Endodermal cell (in vitro differentiated cells): ENCODE results near the gene TSEN54. TPM values are rescaled to one million over a fixed set of nuclear protein-coding genes. Genes with fewer than 3 reads are reported as not detected.

Source experiments
- DNase-seq: peaks from one replicate; pipeline ENCODE4 v3.0.0-alpha.2; 2017
- H3K27ac ChIP-seq: 2 replicates; pipeline ENCODE4 v1.5.1; 2013; ENCODE audit warnings: mild to moderate bottlenecking, low read depth, low read length, moderate library complexity
- H3K27me3 ChIP-seq: 2 replicates; pipeline ENCODE4 v1.6.1; 2013; ENCODE audit warnings: mild to moderate bottlenecking, low read length, moderate library complexity; ENCODE audit not compliant: insufficient read depth, control insufficient read depth, poor library complexity, severe bottlenecking
- H3K36me3 ChIP-seq: 2 replicates; pipeline ENCODE4 v1.7.0; 2013; ENCODE audit warnings: mild to moderate bottlenecking, low read length, moderate library complexity; ENCODE audit not compliant: control insufficient read depth, insufficient read depth
- H3K4me1 ChIP-seq: one replicate; pipeline ENCODE4 v1.7.0; 2013; ENCODE audit warnings: low read length; ENCODE audit not compliant: control insufficient read depth, insufficient read depth
- H3K4me3 ChIP-seq: 2 replicates; pipeline ENCODE4 v1.5.1; 2013; ENCODE audit warnings: mild to moderate bottlenecking, low read length, moderate library complexity
- H3K9ac ChIP-seq: 2 replicates; pipeline ENCODE4 v1.6.1; 2013; ENCODE audit warnings: mild to moderate bottlenecking, low read length, moderate library complexity; ENCODE audit not compliant: poor library complexity, severe bottlenecking; ENCODE audit errors: extremely low read depth
- H3K9me3 ChIP-seq: 2 replicates; pipeline ENCODE4 v1.6.1; 2013; ENCODE audit warnings: mild to moderate bottlenecking, low read length, moderate library complexity; ENCODE audit not compliant: control insufficient read depth
- H3K27ac Mint-ChIP-seq: 2 replicates; pipeline ENCODE4 v1.8.0; 2020; ENCODE audit warnings: mixed read lengths
- H3K27me3 Mint-ChIP-seq: 2 replicates; pipeline ENCODE4 v1.8.0; 2021; ENCODE audit warnings: mild to moderate bottlenecking, mixed read lengths; ENCODE audit not compliant: insufficient read depth
- H3K36me3 Mint-ChIP-seq: 2 replicates; pipeline ENCODE4 v1.8.0; 2020; ENCODE audit warnings: low read depth, mixed read lengths
- H3K4me1 Mint-ChIP-seq: 2 replicates; pipeline ENCODE4 v1.8.0; 2020; ENCODE audit warnings: mixed read lengths
- H3K4me3 Mint-ChIP-seq: 2 replicates; pipeline ENCODE4 v1.8.0; 2020; ENCODE audit warnings: mild to moderate bottlenecking, moderate library complexity, mixed read lengths
- H3K9me3 Mint-ChIP-seq: 2 replicates; pipeline ENCODE4 v1.8.0; 2020; ENCODE audit warnings: mild to moderate bottlenecking, mixed read lengths
- WGBS, 2 experiments: methylation state at CpG; one replicate each; pipeline versions ENCODE4 v1.1.5 to v1.1.7; 2013; ENCODE audit warnings: missing lambda C conversion rate in 2 of 2, mixed read lengths in 1 of 2; ENCODE audit not compliant: insufficient coverage in 1 of 2, insufficient read length in 1 of 2; 5-methylcytosine and 5-hydroxymethylcytosine counted together
- total RNA-seq, 2 donors: library from RNA; stranded (reverse); fragmentation: NEBNext Ultra II Directional in 1 of 2; extraction: Animal tissue kit (Norgen Biotek cat#: 25700) in 1 of 2; gene quantifications; 2 replicates in 1 of 2; 3 replicates in 1 of 2; pipeline ENCODE4 v1.2.1, GENCODE V29; 2021
- TF ChIP-seq, protein P1 (sequence below): fragments of 200-600 bp; sonication (generic); conservative IDR thresholded peaks from 2 replicates; pipeline ENCODE4 v1.5.0; 2021; ENCODE audit warnings: antibody characterized with exemption, mild to moderate bottlenecking

TSEN54 gene
- total RNA-seq, 2 donors from 2014 or later, result 37.7 to 39.1 TPM

DNA sequence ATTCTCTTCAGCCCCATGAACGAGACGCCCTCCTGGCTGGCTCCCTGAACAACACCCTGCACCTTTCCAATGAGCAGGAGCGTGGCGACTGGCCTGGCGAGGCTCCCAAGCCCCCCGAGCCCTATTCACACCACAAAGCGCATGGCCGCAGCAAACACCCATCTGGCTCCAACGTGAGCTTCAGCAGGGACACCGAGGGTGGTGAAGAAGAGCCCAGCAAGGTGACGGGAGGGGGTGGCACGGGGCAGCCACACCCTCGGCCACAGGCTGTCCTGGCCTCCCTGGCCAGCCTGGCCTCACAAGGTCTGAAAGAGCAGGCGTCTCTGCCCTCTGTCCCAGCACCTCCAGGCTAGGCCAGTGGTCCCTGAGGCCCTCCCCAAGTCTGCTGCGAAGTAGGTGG is 24.6 kb upstream of the TSEN54 start:
- H3K36me3 Mint-ChIP-seq, result peaks cover 17% of the 10 kb centered on the region
- TF ChIP-seq, protein P1, sequence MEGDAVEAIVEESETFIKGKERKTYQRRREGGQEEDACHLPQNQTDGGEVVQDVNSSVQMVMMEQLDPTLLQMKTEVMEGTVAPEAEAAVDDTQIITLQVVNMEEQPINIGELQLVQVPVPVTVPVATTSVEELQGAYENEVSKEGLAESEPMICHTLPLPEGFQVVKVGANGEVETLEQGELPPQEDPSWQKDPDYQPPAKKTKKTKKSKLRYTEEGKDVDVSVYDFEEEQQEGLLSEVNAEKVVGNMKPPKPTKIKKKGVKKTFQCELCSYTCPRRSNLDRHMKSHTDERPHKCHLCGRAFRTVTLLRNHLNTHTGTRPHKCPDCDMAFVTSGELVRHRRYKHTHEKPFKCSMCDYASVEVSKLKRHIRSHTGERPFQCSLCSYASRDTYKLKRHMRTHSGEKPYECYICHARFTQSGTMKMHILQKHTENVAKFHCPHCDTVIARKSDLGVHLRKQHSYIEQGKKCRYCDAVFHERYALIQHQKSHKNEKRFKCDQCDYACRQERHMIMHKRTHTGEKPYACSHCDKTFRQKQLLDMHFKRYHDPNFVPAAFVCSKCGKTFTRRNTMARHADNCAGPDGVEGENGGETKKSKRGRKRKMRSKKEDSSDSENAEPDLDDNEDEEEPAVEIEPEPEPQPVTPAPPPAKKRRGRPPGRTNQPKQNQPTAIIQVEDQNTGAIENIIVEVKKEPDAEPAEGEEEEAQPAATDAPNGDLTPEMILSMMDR, result no peak
- peaks cover 9% of the 10 kb centered on the region for H3K27me3 Mint-ChIP-seq
- Histone ChIP-seq H3K9me3 (no peaks in the 10 kb centered on the region), H3K27me3 (no peaks in the 10 kb centered on the region), H3K27ac (no peak overlapping the region), H3K4me1 (no peaks in the 10 kb centered on the region), H3K36me3 (peaks cover 8% of the 10 kb centered on the region), H3K4me3 (no peak overlapping the region), H3K9ac (no peak overlapping the region)
- no peaks in the 10 kb centered on the region for H3K9me3 Mint-ChIP-seq
- 92 to 100% methylated on average over 5 to 15 of the region's 15 CpGs for WGBS, 2 experiments
- no peak overlapping the region for H3K27ac Mint-ChIP-seq
- no peak overlapping the region for H3K4me3 Mint-ChIP-seq
- H3K4me1 Mint-ChIP-seq, result peaks cover 5% of the 10 kb centered on the region
- no peak for DNase-seq

DNA sequence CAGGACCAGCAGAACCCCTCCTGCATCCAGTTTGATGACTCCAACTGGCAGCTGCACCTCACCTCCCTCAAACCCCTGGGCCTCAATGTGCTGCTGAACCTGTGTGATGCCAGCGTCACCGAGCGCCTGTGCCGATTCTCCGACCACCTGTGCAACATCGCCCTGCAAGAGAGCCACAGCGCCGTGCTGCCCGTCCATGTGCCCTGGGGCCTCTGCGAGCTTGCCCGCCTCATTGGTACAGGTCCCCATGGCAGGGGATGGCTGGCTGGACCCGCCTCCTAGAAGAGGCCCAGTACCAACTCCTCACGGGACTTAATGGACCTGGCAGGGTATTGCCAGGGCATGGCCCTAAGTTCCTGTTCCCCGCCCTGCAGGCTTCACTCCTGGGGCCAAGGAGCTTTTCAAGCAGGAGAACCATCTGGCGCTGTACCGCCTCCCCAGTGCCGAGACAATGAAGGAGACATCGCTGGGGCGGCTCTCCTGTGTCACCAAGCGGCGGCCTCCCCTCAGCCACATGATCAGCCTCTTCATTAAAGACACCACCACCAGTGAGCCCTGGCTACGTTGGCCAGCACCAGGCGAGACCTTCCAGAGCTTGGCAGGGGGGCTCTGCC is 23.7 kb upstream of the TSEN54 start:
- H3K4me1 Mint-ChIP-seq, result no peaks in the 10 kb centered on the region
- Histone ChIP-seq H3K9ac (no peak overlapping the region), H3K9me3 (no peaks in the 10 kb centered on the region), H3K27me3 (no peaks in the 10 kb centered on the region), H3K4me1 (no peaks in the 10 kb centered on the region), H3K4me3 (no peak overlapping the region), H3K27ac (no peak overlapping the region), H3K36me3 (peaks cover 8% of the 10 kb centered on the region)
- TF ChIP-seq, protein P1, result no peak
- no peak overlapping the region for H3K27ac Mint-ChIP-seq
- peaks cover 16% of the 10 kb centered on the region for H3K36me3 Mint-ChIP-seq
- 90 to 98% methylated on average over 17 to 23 of the region's 23 CpGs for WGBS, 2 experiments
- H3K9me3 Mint-ChIP-seq, result no peaks in the 10 kb centered on the region
- peaks cover 1% of the 10 kb centered on the region for H3K27me3 Mint-ChIP-seq
- no peak for DNase-seq
- no peak overlapping the region for H3K4me3 Mint-ChIP-seq

DNA sequence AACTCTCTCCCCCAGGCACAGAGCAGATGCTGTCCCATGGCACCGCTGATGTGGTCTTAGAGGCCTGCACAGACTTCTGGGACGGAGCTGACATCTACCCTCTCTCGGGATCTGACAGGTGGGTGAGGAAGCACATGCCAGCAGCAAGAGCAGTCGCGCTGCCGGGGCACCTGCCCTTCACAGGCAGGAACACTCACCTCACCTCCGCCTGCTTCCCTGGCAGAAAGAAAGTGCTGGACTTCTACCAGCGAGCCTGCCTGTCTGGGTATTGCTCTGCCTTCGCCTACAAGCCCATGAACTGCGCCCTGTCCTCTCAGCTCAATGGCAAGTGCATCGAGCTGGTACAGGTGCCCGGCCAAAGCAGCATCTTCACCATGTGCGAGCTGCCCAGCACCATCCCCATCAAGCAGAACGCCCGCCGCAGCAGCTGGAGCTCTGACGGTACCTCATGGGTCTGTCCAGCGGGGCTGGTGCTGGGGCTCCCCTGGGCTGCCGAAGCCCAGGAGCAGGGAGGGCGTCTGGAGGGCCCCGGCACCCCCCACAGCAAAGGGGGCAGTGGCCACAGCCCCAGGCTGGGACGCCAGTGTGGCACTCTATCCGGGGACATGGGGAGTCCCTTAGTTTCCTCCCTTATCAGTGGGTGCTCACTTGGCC is 22.7 kb upstream of the TSEN54 start:
- Histone ChIP-seq H3K36me3 (peaks cover 8% of the 10 kb centered on the region), H3K27me3 (no peaks in the 10 kb centered on the region), H3K9ac (no peak overlapping the region), H3K4me1 (no peaks in the 10 kb centered on the region), H3K27ac (no peak overlapping the region), H3K4me3 (no peak overlapping the region), H3K9me3 (no peaks in the 10 kb centered on the region)
- Mint-ChIP-seq H3K9me3 (no peaks in the 10 kb centered on the region), H3K4me1 (no peaks in the 10 kb centered on the region), H3K27me3 (no peaks in the 10 kb centered on the region), H3K36me3 (peaks cover 16% of the 10 kb centered on the region), H3K27ac (no peak overlapping the region), H3K4me3 (no peak overlapping the region)
- DNase-seq, result no peak
- TF ChIP-seq, protein P1, result no peak
- 95 to 99% methylated on average over 17 to 23 of the region's 23 CpGs for WGBS, 2 experiments
